IPS-18c (cell line): Measurements from ENCODE around the gene CSGALNACT2.
"Not testable (repeated sequence)": the region's sequence is repeated elsewhere in the genome, so short reads cannot be mapped to it uniquely, and the experiment has no call there.

Source experiments
- H3K4me3 ChIP-seq: 2 replicates; pipeline ENCODE4 v1.7.0; 2013; ENCODE audit warnings: low read depth, mild to moderate bottlenecking, low read length, moderate library complexity; ENCODE audit not compliant: insufficient read depth
- H3K9me3 ChIP-seq: one replicate; pipeline ENCODE4 v1.6.1; 2013; ENCODE audit warnings: mild to moderate bottlenecking, low read length, moderate library complexity; ENCODE audit not compliant: control insufficient read depth, insufficient read depth

Gene CSGALNACT2

GRCh38 chr10:43211030-43211429, 72.8 kb downstream of the CSGALNACT2 start:
- no peak overlapping the region for H3K4me3 ChIP-seq

GRCh38 chr10:43211431-43212042, 73.3 kb downstream of the CSGALNACT2 start:
- no peaks in the 10 kb centered on the region for H3K9me3 ChIP-seq

More at GRCh38 chr10:43211030-43211429, 72.8 kb downstream of the CSGALNACT2 start:
- H3K9me3 ChIP-seq: no peaks in the 10 kb centered on the region

GRCh38 chr10:43212043-43212721, 73.9 kb downstream of the CSGALNACT2 start:
- no peaks in the 10 kb centered on the region for H3K9me3 ChIP-seq
- no peak overlapping the region for H3K4me3 ChIP-seq

More at GRCh38 chr10:43211431-43212042, 73.3 kb downstream of the CSGALNACT2 start:
- no peak overlapping the region for H3K4me3 ChIP-seq

- Histone ChIP-seq H3K4me3 (no peak overlapping the region), H3K9me3 (no peaks in the 10 kb centered on the region)
Measured at GRCh38 chr10:43214071-43214955, 76.1 kb downstream of the CSGALNACT2 start.

- Histone ChIP-seq H3K9me3 (no peaks in the 10 kb centered on the region), H3K4me3 (no peak overlapping the region)
Measured at GRCh38 chr10:43214956-43215561, 76.8 kb downstream of the CSGALNACT2 start.

DNA sequence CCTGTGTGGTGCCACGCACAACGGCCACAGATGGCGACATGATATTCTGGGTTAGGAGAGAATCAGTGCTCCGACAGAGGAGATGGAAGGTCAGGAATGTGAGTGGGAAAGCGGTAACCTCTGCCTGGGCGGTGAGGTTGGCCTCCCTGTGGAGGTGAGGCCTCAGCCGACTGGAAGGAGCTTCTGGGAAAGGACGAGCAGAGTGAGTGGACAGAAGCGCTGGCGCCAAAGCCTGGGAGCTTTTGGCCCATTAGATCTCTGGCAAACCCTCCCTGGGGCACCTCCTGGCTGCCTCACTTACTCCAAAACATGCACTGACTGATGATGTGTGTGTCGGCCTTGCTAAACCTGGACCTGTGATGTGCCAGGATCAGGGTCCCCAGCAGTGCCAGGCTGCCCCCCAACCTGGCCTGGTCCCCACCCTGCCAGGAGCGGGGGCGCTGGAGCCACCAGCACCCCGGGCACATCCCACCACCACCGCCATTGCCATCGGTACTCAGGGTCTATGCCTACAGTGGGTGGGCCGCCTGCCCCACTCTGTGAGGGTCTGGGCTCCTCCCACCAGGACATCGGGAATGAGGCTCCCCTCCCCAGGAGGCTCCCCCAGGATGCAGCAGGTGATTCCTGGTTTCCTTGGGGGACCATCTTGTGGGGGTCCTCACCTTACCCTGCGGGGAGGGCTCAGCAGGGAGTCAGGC, 77.7 kb downstream of the CSGALNACT2 start:
- H3K4me3 ChIP-seq: no peak overlapping the region
- H3K9me3 ChIP-seq: no peaks in the 10 kb centered on the region

GRCh38 chr10:43216931-43217562, 78.8 kb downstream of the CSGALNACT2 start:
- H3K4me3 ChIP-seq: no peak overlapping the region
- H3K9me3 ChIP-seq: no peaks in the 10 kb centered on the region

GRCh38 chr10:43217563-43218205, 79.4 kb downstream of the CSGALNACT2 start:
- H3K4me3 ChIP-seq: no peak overlapping the region
- H3K9me3 ChIP-seq: no peaks in the 10 kb centered on the region

DNA sequence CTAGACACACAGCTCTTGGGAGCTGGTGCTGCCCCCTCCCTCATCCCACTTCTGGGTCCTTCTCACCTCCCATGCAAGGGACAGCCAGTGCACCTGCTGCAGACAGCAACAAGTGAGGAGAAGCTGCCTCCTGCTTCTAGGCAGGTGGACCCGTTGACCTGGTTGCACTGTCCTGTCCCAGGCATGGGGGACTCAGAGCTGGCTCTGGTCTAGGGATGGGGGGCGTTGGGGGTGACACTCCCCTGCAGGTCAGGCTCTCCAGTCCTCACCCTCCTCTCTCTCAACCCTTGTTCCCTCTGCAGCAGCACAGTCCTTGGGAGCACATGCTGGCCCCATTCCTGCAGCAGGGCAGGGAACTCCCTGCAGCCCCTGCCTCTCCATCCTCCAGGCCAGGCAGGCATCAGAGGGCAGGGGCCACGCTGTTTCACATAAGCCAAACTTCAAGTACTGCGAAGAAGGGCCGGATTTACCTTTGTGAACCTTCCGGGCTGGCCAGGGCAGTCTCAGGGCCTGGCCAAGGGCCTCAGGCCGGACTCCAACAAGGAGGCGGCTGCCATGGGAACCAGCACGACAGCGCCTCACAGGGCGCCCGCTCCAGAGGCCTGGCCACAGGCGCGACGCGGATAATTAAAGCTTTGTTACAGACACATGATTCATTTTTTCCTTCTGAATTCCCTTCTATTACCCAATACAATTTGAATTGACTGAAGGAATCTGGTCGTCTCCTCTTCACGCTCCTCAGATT, 80.1 kb downstream of the CSGALNACT2 start:
- no peak overlapping the region for H3K4me3 ChIP-seq
- no peaks in the 10 kb centered on the region for H3K9me3 ChIP-seq

GRCh38 chr10:43218951-43219837, 80.9 kb downstream of the CSGALNACT2 start:
- H3K4me3 ChIP-seq: no peak overlapping the region
- H3K9me3 ChIP-seq: no peaks in the 10 kb centered on the region

DNA sequence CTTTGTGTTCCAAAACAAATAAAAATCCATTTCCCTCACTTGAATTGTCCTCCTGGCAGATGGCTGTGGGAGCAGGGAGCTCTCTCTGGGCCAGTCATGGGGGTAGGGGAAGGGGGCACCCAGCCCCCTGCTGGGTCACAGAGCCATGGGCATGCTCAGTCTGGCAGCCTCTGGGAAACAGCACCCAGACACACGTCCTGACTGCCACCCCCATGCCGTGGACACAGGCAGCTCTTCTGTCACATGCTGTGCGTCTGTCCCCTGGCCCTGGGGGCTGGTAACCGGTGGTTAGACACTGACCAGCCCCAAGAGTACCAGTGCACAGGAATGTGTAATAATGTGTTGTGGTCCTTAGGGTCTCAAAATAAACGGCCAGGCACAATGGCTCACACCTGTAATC, 81.6 kb downstream of the CSGALNACT2 start:
- H3K9me3 ChIP-seq: no peaks in the 10 kb centered on the region
- H3K4me3 ChIP-seq: no peak overlapping the region

- H3K9me3 ChIP-seq: not testable (repeated sequence)
Measured at GRCh38 chr10:43220251-43220650, 82.0 kb downstream of the CSGALNACT2 start.

GRCh38 chr10:43220657-43221418, 82.6 kb downstream of the CSGALNACT2 start:
- Histone ChIP-seq H3K4me3 (no peak overlapping the region), H3K9me3 (no peaks in the 10 kb centered on the region)

More at GRCh38 chr10:43220251-43220650, 82.0 kb downstream of the CSGALNACT2 start:
- not testable (repeated sequence) for H3K4me3 ChIP-seq
